Uterus (tissue), 4 donors: ENCODE data around the gene OPCML. TPM values are rescaled to one million over a fixed set of nuclear protein-coding genes. Genes with fewer than 3 reads are reported as not detected.

ENCODE experiments used
- DNase-seq, 2 donors: peaks; one replicate each; pipeline ENCODE4 v3.0.0-alpha.2; 2019 to 2020
- H3K27ac ChIP-seq, 2 donors: fragments of 200-600 bp; sonication (generic); 1 replicate in 1 of 2; 2 replicates in 1 of 2; pipeline ENCODE4 v1.5.1; 2016 to 2018
- H3K27me3 ChIP-seq, 2 donors: fragments of 200-600 bp; sonication (generic); one replicate each; pipeline ENCODE4 v1.5.1; 2018 to 2019; ENCODE audit warnings: control low read depth in 1 of 2
- H3K36me3 ChIP-seq, 2 donors: fragments of 200-600 bp; sonication (generic); one replicate each; pipeline ENCODE4 v1.5.1; 2019; ENCODE audit warnings: control low read depth in 1 of 2
- H3K4me1 ChIP-seq, 2 donors: fragments of 200-600 bp; sonication (generic); one replicate each; pipeline ENCODE4 v1.5.1; 2018 to 2019; ENCODE audit warnings: control low read depth in 1 of 2
- H3K4me3 ChIP-seq, 2 donors: fragments of 200-600 bp; sonication (generic); 1 replicate in 1 of 2; 2 replicates in 1 of 2; pipeline ENCODE4 v1.5.1; 2018 to 2019; ENCODE audit warnings: mild to moderate bottlenecking in 1 of 2
- H3K9me3 ChIP-seq, 2 donors: fragments of 200-600 bp; sonication (generic); one replicate each; pipeline ENCODE4 v1.5.1; 2019; ENCODE audit warnings: control low read depth in 1 of 2
- POLR2A ChIP-seq, 2 donors: fragments of 450-650 bp; IDR thresholded peaks; one replicate each; pipeline ENCODE4 v1.6.1; 2016; ENCODE audit warnings: antibody characterized with exemption in 2 of 2, mild to moderate bottlenecking in 1 of 2, moderate library complexity in 1 of 2
- intact Hi-C: fragments of 100-400 bp; cut with DNase I; formaldehyde crosslinking; loops from one replicate; pipeline ENCODE4 v1.15.1; 2023; ENCODE audit warnings: low total_unique reads
- total RNA-seq, 4 donors: library from RNA; depleted of rRNA in 3 of 4; stranded (reverse); fragments of >200 nt in 3 of 4; gene quantifications; one replicate each; pipeline versions ENCODE4 v1.1.0 to v1.2.4, GENCODE V29; 2014 to 2023
- TF ChIP-seq, protein P1 (sequence below), 4 experiments: fragments of 200-600 bp in 2 of 4; fragments of 450-650 bp in 2 of 4; sonication (generic) in 2 of 4; IDR thresholded peaks; one replicate each; pipeline ENCODE4 v1.5.1; 2016 to 2019; ENCODE audit warnings: antibody characterized with exemption in 4 of 4, mild to moderate bottlenecking in 2 of 4, moderate library complexity in 1 of 4
- donor health status: DM: yes; HTN: yes; CAD: no.

The OPCML gene
- total RNA-seq, 4 donors from 2014 or later: under 0.01 to 3.9 (median 1.7) TPM

DNA sequence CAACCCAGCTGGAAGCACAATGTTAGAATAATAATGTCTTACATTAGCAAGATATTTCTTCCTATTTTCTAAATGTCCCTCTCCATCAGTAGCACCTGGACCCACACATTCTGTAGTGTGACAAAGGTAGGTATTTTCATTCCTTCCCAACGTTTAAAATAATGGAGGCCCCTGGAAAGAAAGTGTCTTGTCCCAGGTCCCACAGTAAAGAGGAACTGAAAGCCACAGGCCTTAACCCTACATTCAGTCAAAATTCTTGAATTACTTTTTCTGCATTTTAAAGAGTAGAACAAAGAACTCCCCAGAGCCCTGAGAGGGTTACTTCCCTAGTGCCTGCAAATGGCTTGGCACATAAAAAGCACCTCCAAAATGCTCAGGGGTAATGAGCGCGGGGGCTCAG is 26.3 kb downstream of the OPCML start:
- no peak for DNase-seq
- no peak for TF ChIP-seq POLR2A (IDR thresholded peaks at IDR 0.05)
- TF ChIP-seq, protein P1, sequence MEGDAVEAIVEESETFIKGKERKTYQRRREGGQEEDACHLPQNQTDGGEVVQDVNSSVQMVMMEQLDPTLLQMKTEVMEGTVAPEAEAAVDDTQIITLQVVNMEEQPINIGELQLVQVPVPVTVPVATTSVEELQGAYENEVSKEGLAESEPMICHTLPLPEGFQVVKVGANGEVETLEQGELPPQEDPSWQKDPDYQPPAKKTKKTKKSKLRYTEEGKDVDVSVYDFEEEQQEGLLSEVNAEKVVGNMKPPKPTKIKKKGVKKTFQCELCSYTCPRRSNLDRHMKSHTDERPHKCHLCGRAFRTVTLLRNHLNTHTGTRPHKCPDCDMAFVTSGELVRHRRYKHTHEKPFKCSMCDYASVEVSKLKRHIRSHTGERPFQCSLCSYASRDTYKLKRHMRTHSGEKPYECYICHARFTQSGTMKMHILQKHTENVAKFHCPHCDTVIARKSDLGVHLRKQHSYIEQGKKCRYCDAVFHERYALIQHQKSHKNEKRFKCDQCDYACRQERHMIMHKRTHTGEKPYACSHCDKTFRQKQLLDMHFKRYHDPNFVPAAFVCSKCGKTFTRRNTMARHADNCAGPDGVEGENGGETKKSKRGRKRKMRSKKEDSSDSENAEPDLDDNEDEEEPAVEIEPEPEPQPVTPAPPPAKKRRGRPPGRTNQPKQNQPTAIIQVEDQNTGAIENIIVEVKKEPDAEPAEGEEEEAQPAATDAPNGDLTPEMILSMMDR (IDR thresholded peaks at IDR 0.05): no peak
- no peak overlapping the region for H3K27ac ChIP-seq
- H3K27me3 ChIP-seq: no peaks in the 10 kb centered on the region
- H3K4me1 ChIP-seq: no peaks in the 10 kb centered on the region
- H3K36me3 ChIP-seq: no peaks in the 10 kb centered on the region
- H3K4me3 ChIP-seq: no peak overlapping the region
- no peaks in the 10 kb centered on the region for H3K9me3 ChIP-seq
- intact Hi-C loops: no loop called here

DNA sequence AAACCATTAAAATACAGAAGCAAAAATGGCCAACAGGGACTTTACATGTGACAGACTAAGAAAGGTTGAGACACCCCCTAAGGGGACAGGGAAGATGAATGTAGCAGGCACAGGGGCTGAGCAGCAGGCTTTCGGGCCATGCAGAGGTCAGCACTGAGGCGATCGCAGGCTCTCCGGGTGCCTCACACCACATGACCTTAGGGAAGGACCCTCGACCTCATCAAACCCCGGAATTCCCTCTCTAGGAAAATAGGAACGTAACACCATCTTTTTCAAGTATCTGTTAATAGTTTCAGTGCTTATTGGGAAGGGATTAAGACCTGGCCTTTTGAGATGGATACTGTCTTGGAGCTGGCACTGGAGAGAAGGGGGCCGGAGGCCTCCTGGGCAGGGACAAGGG is 27.4 kb downstream of the OPCML start:
- Histone ChIP-seq H3K4me3 (no peak overlapping the region), H3K27ac (no peak overlapping the region), H3K4me1 (no peaks in the 10 kb centered on the region), H3K36me3 (no peaks in the 10 kb centered on the region), H3K27me3 (no peaks in the 10 kb centered on the region), H3K9me3 (no peaks in the 10 kb centered on the region)
- TF ChIP-seq, protein P1 (IDR thresholded peaks at IDR 0.05): no peak
- TF ChIP-seq POLR2A (IDR thresholded peaks at IDR 0.05): no peak
- intact Hi-C loops: no loop called here
- no peak for DNase-seq

DNA sequence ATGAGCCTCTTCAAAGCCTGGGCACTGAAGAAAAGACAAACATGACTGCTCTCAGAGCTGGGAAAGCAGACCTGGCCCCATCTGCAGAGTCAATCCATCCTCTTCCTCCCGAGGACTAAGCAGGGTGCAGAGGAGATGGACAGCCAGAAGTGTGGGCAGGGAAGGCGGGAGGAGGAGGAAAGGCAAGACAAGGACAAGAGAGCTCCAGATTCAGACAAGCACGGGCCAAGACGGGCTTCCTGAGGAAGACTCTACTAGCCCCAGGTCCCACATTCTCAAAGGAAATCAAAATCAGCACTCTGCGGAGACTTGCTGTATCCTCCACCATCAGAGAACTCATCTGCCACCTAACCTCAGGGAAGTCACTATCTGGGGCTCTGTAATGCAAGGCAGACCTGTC is 28.5 kb downstream of the OPCML start:
- no peak overlapping the region for H3K27ac ChIP-seq
- DNase-seq: no peak
- no peaks in the 10 kb centered on the region for H3K4me1 ChIP-seq
- no peaks in the 10 kb centered on the region for H3K9me3 ChIP-seq
- TF ChIP-seq POLR2A (IDR thresholded peaks at IDR 0.05): no peak
- TF ChIP-seq, protein P1 (IDR thresholded peaks at IDR 0.05): no peak
- H3K27me3 ChIP-seq: no peaks in the 10 kb centered on the region
- no peak overlapping the region for H3K4me3 ChIP-seq
- H3K36me3 ChIP-seq: no peaks in the 10 kb centered on the region
- intact Hi-C loops: no loop called here

DNA sequence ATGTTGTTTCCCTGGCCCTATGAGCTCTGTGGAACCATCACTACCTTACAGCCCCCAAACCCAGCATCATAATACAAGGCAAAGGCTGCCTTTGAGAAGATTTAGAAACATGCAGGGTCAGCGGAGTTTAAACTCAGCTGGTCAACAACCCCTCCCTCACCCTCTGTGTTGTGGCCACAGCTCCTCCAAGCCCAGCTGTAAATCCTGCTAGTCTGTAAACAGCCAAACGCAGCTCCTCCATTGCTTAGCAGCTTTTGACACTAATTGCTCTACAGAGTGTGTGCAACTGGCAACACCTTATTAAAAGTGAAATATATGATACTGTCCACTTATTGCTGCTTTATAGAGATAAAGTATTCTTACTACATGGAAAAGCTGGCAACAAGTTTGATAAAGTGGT is 29.1 kb downstream of the OPCML start:
- intact Hi-C loops: no loop called here
- Histone ChIP-seq H3K36me3 (no peaks in the 10 kb centered on the region), H3K4me3 (no peak overlapping the region), H3K27me3 (no peaks in the 10 kb centered on the region), H3K9me3 (no peaks in the 10 kb centered on the region), H3K4me1 (no peaks in the 10 kb centered on the region), H3K27ac (no peak overlapping the region)
- no peak for DNase-seq
- TF ChIP-seq, protein P1 (IDR thresholded peaks at IDR 0.05): no peak
- TF ChIP-seq POLR2A (IDR thresholded peaks at IDR 0.05): no peak

DNA sequence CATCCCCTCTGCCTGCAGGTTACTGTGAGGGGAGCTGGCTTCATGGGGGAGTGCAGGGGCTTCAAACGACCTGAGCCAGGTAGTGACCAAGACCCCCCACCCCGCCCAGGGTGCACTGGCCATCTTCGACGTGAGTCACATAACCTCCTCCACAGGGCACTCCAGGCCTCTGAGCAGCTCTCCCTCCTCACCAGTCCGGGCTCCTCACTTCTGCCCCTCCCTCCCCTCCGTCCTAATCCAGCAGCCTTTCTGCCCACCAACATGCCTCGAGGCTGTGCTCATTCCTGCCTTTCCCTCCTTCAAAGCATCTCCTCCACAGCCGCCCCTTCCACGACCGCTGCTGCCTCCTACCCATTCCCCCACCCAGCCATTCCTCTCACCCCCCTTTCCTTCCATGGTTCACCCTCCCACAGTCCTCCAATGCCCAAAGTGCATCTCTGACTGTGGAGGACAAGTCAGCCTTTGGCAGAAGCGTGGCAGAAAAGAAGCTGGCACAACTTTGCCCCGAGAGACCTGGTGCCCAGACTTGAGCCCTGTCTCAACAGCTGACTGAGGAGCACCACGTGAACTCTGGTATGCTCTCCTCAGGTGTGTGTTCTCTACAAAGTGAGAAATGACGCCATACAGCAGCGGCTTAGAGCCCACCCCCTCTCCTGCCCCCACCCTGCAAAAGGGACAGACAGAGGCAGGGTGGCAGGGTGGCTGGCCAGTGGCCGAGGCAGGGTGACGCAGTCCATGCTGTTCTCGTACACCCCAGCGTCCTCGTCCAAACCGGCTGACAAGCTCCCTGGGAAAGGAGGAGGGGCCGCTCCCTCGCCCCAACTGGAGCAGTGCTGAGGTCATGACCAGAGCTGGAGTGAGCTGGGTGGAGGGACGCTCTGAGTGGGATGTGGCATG is 30.4 kb downstream of the OPCML start:
- Histone ChIP-seq H3K9me3 (no peaks in the 10 kb centered on the region), H3K27ac (no peak overlapping the region), H3K4me3 (no peak overlapping the region), H3K27me3 (no peaks in the 10 kb centered on the region), H3K36me3 (no peaks in the 10 kb centered on the region), H3K4me1 (no peaks in the 10 kb centered on the region)
- TF ChIP-seq POLR2A (IDR thresholded peaks at IDR 0.05): no peak
- TF ChIP-seq, protein P1 (IDR thresholded peaks at IDR 0.05): no peak
- no peak for DNase-seq
- intact Hi-C loops: no loop called here
